T follicular helper cell (primary cell): Measurements from ENCODE around the gene LZTR1.

ENCODE experiments used
- DNase-seq: peaks from one replicate; pipeline ENCODE4 v3.0.0-alpha.2; 2020; ENCODE audit warnings: low read depth

LZTR1 gene

GRCh38 chr22:21015466-21016006 lies 33.4 kb downstream of the LZTR1 start:
- DNase-seq = no peak

DNA sequence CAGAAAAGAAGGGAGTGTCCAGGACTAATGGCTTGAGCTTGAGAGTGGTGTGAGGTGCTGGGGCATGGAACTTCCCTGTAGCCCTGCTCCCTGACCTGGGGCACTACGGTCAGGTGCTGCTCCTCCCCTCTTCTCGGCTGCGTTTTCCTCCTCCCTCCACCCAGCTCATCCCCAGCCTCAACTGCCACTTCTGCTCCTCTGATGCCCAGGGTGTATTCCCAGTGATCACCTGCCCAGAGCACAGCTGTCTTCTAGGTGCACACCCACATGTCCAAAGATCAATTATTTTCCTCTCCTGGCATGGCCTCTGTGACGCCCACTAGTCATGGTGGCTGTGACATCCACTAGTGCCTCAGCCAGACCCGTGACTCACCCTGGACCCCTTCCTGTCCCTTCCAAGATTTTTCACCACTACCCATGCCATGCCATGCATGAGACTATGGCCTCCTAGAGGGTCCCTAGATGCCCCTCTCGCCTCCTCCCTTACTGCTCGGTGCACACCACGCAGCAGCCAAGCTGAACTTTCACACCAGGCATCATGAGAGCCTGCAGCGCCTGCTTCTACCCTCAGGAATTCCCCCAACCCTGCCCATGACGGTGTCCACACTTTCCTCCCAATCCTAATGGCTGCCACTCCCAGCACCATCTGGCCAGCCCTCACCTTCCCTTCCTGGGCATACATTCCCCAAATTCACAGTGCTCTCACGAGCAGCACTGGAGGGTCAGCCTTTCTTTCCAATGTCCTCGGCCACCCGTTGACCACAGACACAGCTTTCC lies 34.7 kb downstream of the LZTR1 start:
- no peak for DNase-seq

- DNase-seq = no peak
Measured at GRCh38 chr22:21018314-21018713, 36.2 kb downstream of the LZTR1 start.

DNA sequence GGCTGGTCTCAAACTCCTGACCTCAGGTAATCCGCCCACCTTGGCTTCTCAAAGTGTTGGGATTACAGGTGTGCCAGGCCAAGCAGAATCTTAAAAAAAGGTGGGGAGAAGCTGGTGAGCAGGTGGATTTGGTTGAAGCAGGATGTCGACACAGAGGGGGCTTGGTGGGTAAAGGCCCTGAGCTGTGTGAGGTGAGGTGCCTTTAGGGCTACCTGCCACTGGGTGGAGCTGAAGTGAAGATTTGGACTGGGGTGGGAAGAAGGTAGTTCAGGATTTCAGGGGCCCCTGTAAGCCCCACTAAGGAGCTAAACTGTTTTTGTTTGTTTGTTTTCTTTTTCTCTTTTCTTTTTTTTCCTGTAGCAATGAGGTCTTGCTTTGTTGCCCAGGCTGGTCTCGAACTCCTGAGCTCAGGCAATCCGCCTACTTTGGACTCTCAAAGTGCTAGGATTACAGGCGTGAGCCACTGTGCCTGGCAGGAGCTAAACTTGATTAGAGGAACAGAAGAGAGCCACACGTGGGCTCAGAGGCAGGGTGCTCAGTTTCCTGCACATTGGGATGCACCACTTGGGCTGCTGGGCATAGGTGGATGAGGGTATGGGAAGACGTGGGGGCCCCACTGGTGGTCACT lies 38.8 kb downstream of the LZTR1 start:
- DNase-seq = no peak

GRCh38 chr22:21022507-21022906 lies 40.4 kb downstream of the LZTR1 start:
- DNase-seq = no peak

DNA sequence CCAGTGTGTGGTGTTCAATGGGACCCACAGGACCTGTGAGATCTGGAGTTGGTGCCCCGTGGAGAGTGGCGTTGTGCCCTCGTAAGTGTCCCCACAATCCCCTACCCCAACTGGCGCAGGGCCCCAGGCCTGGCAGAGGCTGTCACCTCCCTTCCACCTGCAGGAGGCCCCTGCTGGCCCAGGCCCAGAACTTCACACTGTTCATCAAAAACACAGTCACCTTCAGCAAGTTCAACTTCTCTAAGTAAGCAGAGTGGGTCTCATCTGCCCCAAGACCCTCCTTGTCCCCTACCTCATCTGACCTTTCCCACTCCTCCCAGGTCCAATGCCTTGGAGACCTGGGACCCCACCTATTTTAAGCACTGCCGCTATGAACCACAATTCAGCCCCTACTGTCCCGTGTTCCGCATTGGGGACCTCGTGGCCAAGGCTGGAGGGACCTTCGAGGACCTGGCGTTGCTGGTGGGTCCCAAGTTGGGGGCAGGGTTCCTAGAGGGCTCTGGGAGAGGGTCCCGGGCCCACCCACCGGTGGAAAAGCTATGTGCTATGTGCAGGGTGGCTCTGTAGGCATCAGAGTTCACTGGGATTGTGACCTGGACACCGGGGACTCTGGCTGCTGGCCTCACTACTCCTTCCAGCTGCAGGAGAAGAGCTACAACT lies 41.0 kb downstream of the LZTR1 start:
- no peak for DNase-seq

DNA sequence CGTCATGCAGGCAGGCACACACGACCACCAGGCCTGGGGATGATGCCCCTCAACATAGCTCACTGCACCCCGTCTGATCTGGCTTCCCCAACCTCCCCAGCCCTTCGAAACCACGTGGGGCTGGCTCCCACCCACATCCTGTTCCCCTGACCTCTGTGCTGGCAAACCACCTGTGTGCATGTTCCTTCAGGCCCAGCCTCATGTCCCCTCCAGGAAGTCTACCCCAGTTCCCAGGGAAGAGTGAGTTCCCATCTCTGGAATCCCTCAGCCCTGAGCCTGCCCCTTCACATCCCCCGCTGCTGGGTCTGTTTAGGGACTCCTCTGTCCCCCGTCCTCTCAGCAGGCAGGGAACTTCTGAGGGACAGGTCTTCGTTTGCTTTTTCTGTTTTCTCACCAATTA lies 43.2 kb downstream of the LZTR1 start:
- no peak for DNase-seq

- DNase-seq = no peak
Measured at GRCh38 chr22:21025763-21026755, 44.0 kb downstream of the LZTR1 start.

- DNase-seq = no peak
Measured at GRCh38 chr22:21026783-21027692, 44.9 kb downstream of the LZTR1 start.

- no peak for DNase-seq
Measured at GRCh38 chr22:21028277-21029251, 46.5 kb downstream of the LZTR1 start.

GRCh38 chr22:21029486-21030025 lies 47.5 kb downstream of the LZTR1 start:
- DNase-seq = no peak

GRCh38 chr22:21030032-21030431 lies 47.9 kb downstream of the LZTR1 start:
- no peak for DNase-seq

GRCh38 chr22:21030621-21031544 lies 48.8 kb downstream of the LZTR1 start:
- no peak for DNase-seq

DNA sequence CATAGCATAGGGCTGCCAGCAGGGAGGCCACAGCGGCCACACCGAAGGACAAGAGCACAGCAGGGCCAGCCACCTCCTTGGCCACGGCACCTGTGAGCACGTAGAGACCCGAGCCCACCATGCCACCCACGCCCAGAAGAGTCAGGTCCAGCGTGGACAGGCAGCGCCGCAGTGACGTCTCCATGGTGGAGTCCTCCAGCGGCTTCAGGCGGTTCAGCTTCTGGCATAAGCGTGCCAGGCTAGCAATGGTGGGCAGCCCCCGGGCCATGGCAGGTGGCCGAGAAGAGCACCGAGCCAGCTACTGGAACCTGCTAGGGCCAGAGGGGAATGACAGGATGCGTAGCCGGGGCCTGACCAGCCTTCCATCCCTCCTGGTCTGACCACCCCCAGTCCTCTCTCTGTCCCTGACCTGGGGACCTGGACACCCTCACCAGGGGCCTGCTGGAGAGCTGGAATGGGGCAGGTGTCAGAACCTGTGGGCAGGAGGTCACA lies 49.5 kb downstream of the LZTR1 start:
- no peak for DNase-seq

GRCh38 chr22:21032037-21032867 lies 50.2 kb downstream of the LZTR1 start, which contains the start of gene SLC7A4:
Gene SLC7A4 (minus strand): TSS chr22:21032561. CDS start chr22:21031812, 749 bp downstream.
- no peak for DNase-seq

DNA sequence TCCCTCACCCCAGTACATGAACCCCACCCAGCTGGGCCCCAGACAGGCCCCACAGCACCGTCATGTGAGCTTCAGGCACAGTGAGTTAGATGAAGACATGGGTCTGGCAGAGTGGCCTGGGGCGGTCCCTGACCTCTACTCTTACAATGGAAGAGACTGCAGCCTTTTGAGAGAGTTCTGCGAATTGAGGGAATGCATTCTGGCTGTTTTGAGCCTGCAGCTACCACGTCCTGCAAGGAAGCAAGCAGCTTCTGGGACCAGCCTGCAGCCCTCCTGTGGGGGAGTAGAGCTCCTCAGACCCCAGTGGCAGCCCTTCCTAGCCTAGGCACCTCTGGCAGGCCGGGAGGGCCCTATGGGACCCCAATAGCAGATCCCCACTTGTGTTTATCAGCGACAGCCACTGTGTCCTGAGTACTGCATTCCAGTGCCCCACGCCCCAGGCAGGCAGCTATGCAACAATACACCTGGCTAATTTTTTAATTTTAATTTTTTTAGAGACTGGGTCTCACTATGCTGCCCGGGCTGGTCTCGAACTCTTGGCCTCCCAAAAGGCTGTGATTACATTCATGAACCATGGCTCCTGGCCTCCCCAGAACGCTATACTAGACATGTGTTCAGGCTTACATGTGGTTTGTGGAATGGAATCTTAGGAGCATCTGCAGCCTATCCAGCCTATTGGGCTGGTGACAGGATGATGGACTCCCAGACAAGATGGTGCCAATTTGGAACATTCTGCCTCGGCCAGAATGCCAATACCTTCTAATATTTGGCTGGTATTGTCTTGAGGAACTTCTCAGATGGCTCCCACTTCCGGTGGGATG lies 51.0 kb downstream of the LZTR1 start:
- no peak for DNase-seq
